Measurements from ENCODE around the gene NANOS2. TPM values are rescaled to one million over a fixed set of nuclear protein-coding genes. Genes with fewer than 3 reads are reported as not detected.
A peak's percentile ranks its signal among the peaks of the same experiment; 100 is the strongest.

Gene NANOS2
- total and polyA plus RNA-seq, 9 donors = not detected

- Histone ChIP-seq H3K27ac (no peak overlapping the region), H3K36me3 (no peaks in the 10 kb centered on the region), H3K27me3 (peaks cover 7% of the 10 kb centered on the region), H3K4me1 (ENCODE audit: insufficient read depth) (peaks cover 2% of the 10 kb centered on the region), H3K9me3 (no peaks in the 10 kb centered on the region), H3K4me3 (no peak overlapping the region)
- intact Hi-C loops (cut with DNase I) = no loop called here
- 54 to 62% (median 59%) methylated on average over 11 of the region's 11 CpGs for WGBS, 3 donors
- TF ChIP-seq EP300 (IDR thresholded peaks at IDR 0.05) = no peak
- DNase-seq = no peak
Observed at GRCh38 chr19:45866400-45867176, 48.0 kb downstream of the NANOS2 start.

- Histone ChIP-seq H3K9me3 (no peaks in the 10 kb centered on the region), H3K27ac (no peak overlapping the region), H3K27me3 (peaks cover 7% of the 10 kb centered on the region), H3K36me3 (no peaks in the 10 kb centered on the region), H3K4me3 (no peak overlapping the region), H3K4me1 (ENCODE audit: insufficient read depth) (peaks cover 4% of the 10 kb centered on the region)
- no peak for TF ChIP-seq EP300 (IDR thresholded peaks at IDR 0.05)
- TF ChIP-seq POLR2A (IDR thresholded peaks at IDR 0.05) = no peak
- no peak for TF ChIP-seq CTCF (IDR thresholded peaks at IDR 0.05)
- WGBS, 3 donors = 60 to 75% (median 67%) methylated on average over 9 of the region's 9 CpGs
- DNase-seq = no peak
- intact Hi-C loops (cut with DNase I) = no loop called here
Observed at GRCh38 chr19:45865269-45865948, 49.2 kb downstream of the NANOS2 start.

GRCh38 chr19:45864629-45865082 is 49.9 kb downstream of the NANOS2 start:
- WGBS, 3 donors = 14 to 19% (median 15%) methylated on average over 12 of the region's 12 CpGs
- no peak for TF ChIP-seq POLR2A (IDR thresholded peaks at IDR 0.05)
- TF ChIP-seq CTCF (IDR thresholded peaks at IDR 0.05) = no peak
- TF ChIP-seq EP300 (IDR thresholded peaks at IDR 0.05) = no peak
- intact Hi-C loops (cut with DNase I) = no loop called here
- Histone ChIP-seq H3K27ac (no peak overlapping the region), H3K27me3 (peaks cover 7% of the 10 kb centered on the region), H3K9me3 (no peaks in the 10 kb centered on the region), H3K4me1 (ENCODE audit: insufficient read depth) (peaks cover 4% of the 10 kb centered on the region), H3K4me3 (peak overlapping the region; percentile 20), H3K36me3 (no peaks in the 10 kb centered on the region)
- no peak for DNase-seq

GRCh38 chr19:45863840-45864628 is 50.5 kb downstream of the NANOS2 start, which contains the start of gene FOXA3:
TSS of gene FOXA3 (plus strand) at chr19:45864326. CDS start at chr19:45864457, 131 bp downstream.
- intact Hi-C loops (cut with DNase I) = no loop called here
- Histone ChIP-seq H3K27me3 (peaks cover 7% of the 10 kb centered on the region), H3K4me3 (peak within 1 kb of the TSS; percentile 97), H3K4me1 (ENCODE audit: insufficient read depth) (peaks cover 4% of the 10 kb centered on the region), H3K9me3 (no peaks in the 10 kb centered on the region), H3K36me3 (no peaks in the 10 kb centered on the region), H3K27ac (no peak within 1 kb of the TSS)
- WGBS, 3 donors = 2 to 3% (median 2%) methylated on average over 37 to 71 of the region's 71 CpGs
- TF ChIP-seq POLR2A (IDR thresholded peaks at IDR 0.05) = no peak
- peak in 1 of 3 donors; percentile 29 for TF ChIP-seq CTCF (IDR thresholded peaks at IDR 0.05)
- peak in 2 of 5 donors; percentile 23 to 56 for DNase-seq
